Mucosa of stomach (tissue), 1 donor: ENCODE measurements around the gene MMP10.

ENCODE experiments used
- H3K27me3 ChIP-seq: one replicate; pipeline ENCODE4 v1.7.0; 2013; ENCODE audit warnings: mild to moderate bottlenecking, low read length; ENCODE audit not compliant: control insufficient read depth, insufficient read depth
- H3K36me3 ChIP-seq: one replicate; pipeline ENCODE4 v1.7.0; 2013; ENCODE audit warnings: low read length; ENCODE audit not compliant: control insufficient read depth, insufficient read depth
- H3K4me1 ChIP-seq: one replicate; pipeline ENCODE4 v1.7.0; 2013; ENCODE audit warnings: mild to moderate bottlenecking, low read length; ENCODE audit not compliant: control insufficient read depth, insufficient read depth
- H3K4me3 ChIP-seq: one replicate; pipeline ENCODE4 v1.7.0; 2013; ENCODE audit warnings: low read length
- H3K9ac ChIP-seq: one replicate; pipeline ENCODE4 v1.7.0; 2013; ENCODE audit warnings: mild to moderate bottlenecking, low read length, moderate library complexity
- H3K9me3 ChIP-seq: one replicate; pipeline ENCODE4 v1.7.0; 2013; ENCODE audit warnings: mild to moderate bottlenecking, low read length, moderate library complexity; ENCODE audit not compliant: control insufficient read depth
- donor health status: Pancreatic carcinoma.

The MMP10 gene

GRCh38 chr11:102780491-102780918 lies at the start of gene MMP10:
TSS of gene MMP10 (minus strand) at chr11:102780628. CDS start at chr11:102780591, 37 bp downstream.
- Histone ChIP-seq H3K4me1 (peaks cover 12% of the 10 kb centered on the region), H3K9me3 (no peaks in the 10 kb centered on the region), H3K9ac (no peak within 1 kb of the TSS), H3K36me3 (no peaks in the 10 kb centered on the region), H3K4me3 (no peak within 1 kb of the TSS), H3K27me3 (no peaks in the 10 kb centered on the region)

- peaks cover 14% of the 10 kb centered on the region for H3K4me1 ChIP-seq
- no peaks in the 10 kb centered on the region for H3K27me3 ChIP-seq
- no peak overlapping the region for H3K4me3 ChIP-seq
- H3K9ac ChIP-seq, result no peak overlapping the region
- no peaks in the 10 kb centered on the region for H3K36me3 ChIP-seq
- no peaks in the 10 kb centered on the region for H3K9me3 ChIP-seq
Observed at GRCh38 chr11:102829316-102830000, 49.0 kb upstream of the MMP10 start.

GRCh38 chr11:102824556-102824955 lies 44.1 kb upstream of the MMP10 start:
- Histone ChIP-seq H3K4me1 (peaks cover 4% of the 10 kb centered on the region), H3K36me3 (no peaks in the 10 kb centered on the region), H3K9me3 (no peaks in the 10 kb centered on the region), H3K9ac (no peak overlapping the region), H3K4me3 (no peak overlapping the region), H3K27me3 (no peaks in the 10 kb centered on the region)

GRCh38 chr11:102819491-102819890 lies 39.1 kb upstream of the MMP10 start:
- no peaks in the 10 kb centered on the region for H3K9me3 ChIP-seq
- H3K36me3 ChIP-seq, result no peaks in the 10 kb centered on the region
- no peak overlapping the region for H3K9ac ChIP-seq
- no peak overlapping the region for H3K4me3 ChIP-seq
- H3K27me3 ChIP-seq, result no peaks in the 10 kb centered on the region
- peaks cover 9% of the 10 kb centered on the region for H3K4me1 ChIP-seq

GRCh38 chr11:102813484-102813883 lies 33.1 kb upstream of the MMP10 start:
- H3K9ac ChIP-seq, result no peak overlapping the region
- no peaks in the 10 kb centered on the region for H3K36me3 ChIP-seq
- H3K9me3 ChIP-seq, result no peaks in the 10 kb centered on the region

GRCh38 chr11:102812188-102812587 lies 31.8 kb upstream of the MMP10 start:
- H3K9me3 ChIP-seq, result no peaks in the 10 kb centered on the region
- H3K36me3 ChIP-seq, result no peaks in the 10 kb centered on the region
- H3K4me1 ChIP-seq, result peaks cover 7% of the 10 kb centered on the region
- no peak overlapping the region for H3K9ac ChIP-seq
- no peaks in the 10 kb centered on the region for H3K27me3 ChIP-seq
- no peak overlapping the region for H3K4me3 ChIP-seq

More at GRCh38 chr11:102813484-102813883, 33.1 kb upstream of the MMP10 start:
- Histone ChIP-seq H3K4me3 (no peak overlapping the region), H3K4me1 (peaks cover 7% of the 10 kb centered on the region), H3K27me3 (no peaks in the 10 kb centered on the region)

- Histone ChIP-seq H3K27me3 (no peaks in the 10 kb centered on the region), H3K9me3 (no peaks in the 10 kb centered on the region), H3K9ac (no peak overlapping the region), H3K4me1 (peaks cover 7% of the 10 kb centered on the region), H3K36me3 (no peaks in the 10 kb centered on the region), H3K4me3 (no peak overlapping the region)
Observed at GRCh38 chr11:102810950-102811660, 30.7 kb upstream of the MMP10 start.

GRCh38 chr11:102809971-102810370 lies 29.5 kb upstream of the MMP10 start:
- Histone ChIP-seq H3K4me1 (peaks cover 7% of the 10 kb centered on the region), H3K27me3 (no peaks in the 10 kb centered on the region), H3K9ac (no peak overlapping the region), H3K36me3 (no peaks in the 10 kb centered on the region), H3K9me3 (no peaks in the 10 kb centered on the region), H3K4me3 (no peak overlapping the region)

- H3K9ac ChIP-seq, result no peak overlapping the region
- peaks cover 7% of the 10 kb centered on the region for H3K4me1 ChIP-seq
- H3K27me3 ChIP-seq, result no peaks in the 10 kb centered on the region
- no peaks in the 10 kb centered on the region for H3K9me3 ChIP-seq
- no peak overlapping the region for H3K4me3 ChIP-seq
- H3K36me3 ChIP-seq, result no peaks in the 10 kb centered on the region
Observed at GRCh38 chr11:102807921-102808320, 27.5 kb upstream of the MMP10 start.

GRCh38 chr11:102806296-102806695 lies 25.9 kb upstream of the MMP10 start:
- Histone ChIP-seq H3K4me1 (peaks cover 7% of the 10 kb centered on the region), H3K36me3 (no peaks in the 10 kb centered on the region), H3K9me3 (no peaks in the 10 kb centered on the region), H3K4me3 (no peak overlapping the region), H3K9ac (no peak overlapping the region), H3K27me3 (no peaks in the 10 kb centered on the region)

- Histone ChIP-seq H3K4me3 (no peak overlapping the region), H3K36me3 (no peaks in the 10 kb centered on the region), H3K9me3 (no peaks in the 10 kb centered on the region), H3K27me3 (no peaks in the 10 kb centered on the region), H3K4me1 (peaks cover 27% of the 10 kb centered on the region), H3K9ac (no peak overlapping the region)
Observed at GRCh38 chr11:102802341-102802740, 21.9 kb upstream of the MMP10 start.

GRCh38 chr11:102800767-102801166 lies 20.3 kb upstream of the MMP10 start:
- Histone ChIP-seq H3K9ac (no peak overlapping the region), H3K9me3 (no peaks in the 10 kb centered on the region), H3K4me1 (peaks cover 27% of the 10 kb centered on the region), H3K36me3 (no peaks in the 10 kb centered on the region), H3K27me3 (no peaks in the 10 kb centered on the region), H3K4me3 (no peak overlapping the region)
